Stomach (tissue), 9 donors: Measurements from ENCODE around the gene OCA2. TPM values are rescaled to one million over a fixed set of nuclear protein-coding genes. Genes with fewer than 3 reads are reported as not detected.
A peak's percentile ranks its signal among the peaks of the same experiment; 100 is the strongest.

ENCODE experiments used
- DNase-seq, 2 donors: peaks; one replicate each; pipeline versions ENCODE4 v3.0.0 to v3.0.0-alpha.2; 2013 to 2019
- H3K27ac ChIP-seq, 5 donors: fragments of 200-600 bp in 4 of 5; sonication (generic) in 4 of 5; one replicate each; pipeline ENCODE4 v1.5.1; 2013 to 2019; ENCODE audit warnings: mild to moderate bottlenecking in 1 of 5, moderate library complexity in 1 of 5
- H3K27me3 ChIP-seq, 3 donors: fragments of 200-600 bp; sonication (generic); one replicate each; pipeline ENCODE4 v1.5.1; 2017 to 2019; ENCODE audit warnings: mixed run types in 1 of 3
- H3K36me3 ChIP-seq, 4 donors: fragments of 200-600 bp; sonication (generic); 1 replicate in 3 of 4; 2 replicates in 1 of 4; pipeline ENCODE4 v1.5.1; 2016 to 2019
- H3K4me1 ChIP-seq, 4 donors: fragments of 200-600 bp; sonication (generic); one replicate each; pipeline ENCODE4 v1.5.1; 2016 to 2019
- H3K4me3 ChIP-seq, 4 donors: fragments of 200-600 bp; sonication (generic) in 3 of 4; one replicate each; pipeline ENCODE4 v1.5.1; 2016 to 2019; ENCODE audit warnings: mild to moderate bottlenecking in 1 of 4
- H3K9me3 ChIP-seq, 4 donors: fragments of 200-600 bp; sonication (generic); one replicate each; pipeline ENCODE4 v1.5.1; 2016 to 2019
- EP300 ChIP-seq: sonication (generic); formaldehyde crosslinking; IDR thresholded peaks from one replicate; pipeline ENCODE4 v1.6.1; 2017; ENCODE audit warnings: antibody characterized with exemption
- POLR2A ChIP-seq, 4 donors: fragments of 450-650 bp; IDR thresholded peaks; one replicate each; pipeline ENCODE4 v1.6.1; 2016; ENCODE audit warnings: antibody characterized with exemption in 4 of 4, control low read depth in 2 of 4, mild to moderate bottlenecking in 1 of 4, moderate library complexity in 1 of 4
- POLR2AphosphoS5 ChIP-seq, 3 donors: sonication (generic); formaldehyde crosslinking; IDR thresholded peaks; one replicate each; pipeline ENCODE4 v1.6.1; 2016; ENCODE audit warnings: antibody characterized with exemption in 3 of 3
- WGBS, 5 donors: extraction: QIAGEN DNeasy Blood & Tissue Kit in 3 of 5; methylation state at CpG; one replicate each; pipeline versions ENCODE4 v1.1.5 to v1.1.7; 2013 to 2018; 5-methylcytosine and 5-hydroxymethylcytosine counted together
- intact Hi-C: fragments of 100-400 bp; cut with DNase I; formaldehyde crosslinking; loops from one replicate; pipeline ENCODE4 v1.15.1; 2023; ENCODE audit warnings: low total_unique reads
- polyA plus RNA-seq, 3 donors: library from polyadenylated mRNA; stranded (reverse); fragments of 200-250 nt; gene quantifications; one replicate each; pipeline ENCODE4 v1.2.3, GENCODE V29; 2013
- total RNA-seq, 5 donors: library from RNA; depleted of rRNA; stranded (reverse); fragments of >200 nt; gene quantifications; one replicate each; pipeline versions ENCODE4 v1.1.0 to v1.2.3, GENCODE V29; 2014 to 2016
- TF ChIP-seq, protein P1 (sequence below), 7 experiments: fragments of 450-650 bp in 4 of 7; fragments of 200-600 bp in 3 of 7; sonication (generic) in 3 of 7; IDR thresholded peaks; one replicate each; pipeline ENCODE4 v1.5.1; 2016 to 2019; ENCODE audit warnings: antibody characterized with exemption in 7 of 7, control low read depth in 2 of 7, mild to moderate bottlenecking in 1 of 7
- donor health status: healthy with polysubstance abuse.
- donor health status: Bipolar disorder and iron deficiency.
- donor health status: healthy.

OCA2 gene
- total and polyA plus RNA-seq, 8 donors, result 0.12 to 0.89 (median 0.65) TPM; not detected in 4

DNA sequence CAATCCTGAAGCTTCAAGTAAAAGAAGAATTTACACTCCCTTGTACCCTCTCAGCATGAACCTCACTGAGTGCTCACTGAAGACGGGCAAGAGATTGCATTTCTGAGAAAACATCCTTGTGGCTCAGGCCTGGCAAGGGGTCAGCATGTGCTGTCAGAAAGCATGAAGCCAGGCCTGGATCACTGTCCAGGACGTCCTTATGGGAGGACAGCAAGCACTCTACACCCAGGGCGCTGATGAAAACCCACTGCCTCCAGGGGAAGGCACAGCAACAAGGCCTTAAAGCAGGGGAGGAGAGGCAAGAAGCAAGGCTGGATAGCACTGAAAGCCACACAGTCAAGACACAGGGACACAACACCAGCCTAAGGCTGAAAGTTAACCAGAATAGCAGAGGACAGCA lies 315.4 kb downstream of the OCA2 start:
- DNase-seq, result no peak
- Histone ChIP-seq H3K4me1 (no peaks in the 10 kb centered on the region), H3K4me3 (no peak overlapping the region), H3K36me3 (no peaks in the 10 kb centered on the region), H3K27me3 (no peaks in the 10 kb centered on the region), H3K9me3 (peaks cover 0 to 4% (median 0%) of the 10 kb centered on the region in 4 donors), H3K27ac (no peak overlapping the region)
- no peak for TF ChIP-seq POLR2A (IDR thresholded peaks at IDR 0.05)
- no peak for TF ChIP-seq EP300
- TF ChIP-seq, protein P1, sequence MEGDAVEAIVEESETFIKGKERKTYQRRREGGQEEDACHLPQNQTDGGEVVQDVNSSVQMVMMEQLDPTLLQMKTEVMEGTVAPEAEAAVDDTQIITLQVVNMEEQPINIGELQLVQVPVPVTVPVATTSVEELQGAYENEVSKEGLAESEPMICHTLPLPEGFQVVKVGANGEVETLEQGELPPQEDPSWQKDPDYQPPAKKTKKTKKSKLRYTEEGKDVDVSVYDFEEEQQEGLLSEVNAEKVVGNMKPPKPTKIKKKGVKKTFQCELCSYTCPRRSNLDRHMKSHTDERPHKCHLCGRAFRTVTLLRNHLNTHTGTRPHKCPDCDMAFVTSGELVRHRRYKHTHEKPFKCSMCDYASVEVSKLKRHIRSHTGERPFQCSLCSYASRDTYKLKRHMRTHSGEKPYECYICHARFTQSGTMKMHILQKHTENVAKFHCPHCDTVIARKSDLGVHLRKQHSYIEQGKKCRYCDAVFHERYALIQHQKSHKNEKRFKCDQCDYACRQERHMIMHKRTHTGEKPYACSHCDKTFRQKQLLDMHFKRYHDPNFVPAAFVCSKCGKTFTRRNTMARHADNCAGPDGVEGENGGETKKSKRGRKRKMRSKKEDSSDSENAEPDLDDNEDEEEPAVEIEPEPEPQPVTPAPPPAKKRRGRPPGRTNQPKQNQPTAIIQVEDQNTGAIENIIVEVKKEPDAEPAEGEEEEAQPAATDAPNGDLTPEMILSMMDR (IDR thresholded peaks at IDR 0.05), result no peak
- no peak for TF ChIP-seq POLR2AphosphoS5 (IDR thresholded peaks at IDR 0.05)
- intact Hi-C loops, result no loop called here
- 58 to 72% (median 67%) methylated on average over 3 of the region's 3 CpGs for WGBS, 5 donors

DNA sequence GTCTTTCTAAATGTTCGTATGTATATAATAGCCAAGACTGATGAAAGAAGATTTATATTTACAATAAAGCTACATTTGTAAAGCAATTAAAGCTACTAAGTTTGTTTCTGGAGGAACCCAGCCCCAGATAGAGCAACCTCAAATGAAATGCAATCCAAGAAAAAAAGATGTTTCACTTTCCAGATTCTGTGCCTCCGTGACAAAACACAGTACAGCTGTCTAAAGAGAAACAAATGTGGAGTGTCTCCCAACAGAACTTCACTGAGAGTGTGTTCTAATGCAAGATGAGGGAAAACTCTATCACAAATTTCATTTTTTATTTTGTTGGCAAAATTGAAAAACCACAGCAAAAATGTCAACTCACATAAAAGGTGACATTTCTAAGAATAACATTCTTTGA lies 317.0 kb downstream of the OCA2 start:
- DNase-seq, result peak in 1 of 2 donors; percentile 39
- Histone ChIP-seq H3K36me3 (no peaks in the 10 kb centered on the region), H3K9me3 (peaks cover 0 to 5% (median 2%) of the 10 kb centered on the region in 4 donors), H3K27me3 (no peaks in the 10 kb centered on the region), H3K4me1 (no peaks in the 10 kb centered on the region), H3K27ac (no peak overlapping the region), H3K4me3 (no peak overlapping the region)
- intact Hi-C loops, result no loop called here
- 46 to 71% (median 68%) methylated on average over 2 of the region's 2 CpGs for WGBS, 5 donors
- TF ChIP-seq POLR2A (IDR thresholded peaks at IDR 0.05), result no peak
- no peak for TF ChIP-seq POLR2AphosphoS5 (IDR thresholded peaks at IDR 0.05)
- TF ChIP-seq EP300, result no peak
- TF ChIP-seq, protein P1 (IDR thresholded peaks at IDR 0.05), result no peak

DNA sequence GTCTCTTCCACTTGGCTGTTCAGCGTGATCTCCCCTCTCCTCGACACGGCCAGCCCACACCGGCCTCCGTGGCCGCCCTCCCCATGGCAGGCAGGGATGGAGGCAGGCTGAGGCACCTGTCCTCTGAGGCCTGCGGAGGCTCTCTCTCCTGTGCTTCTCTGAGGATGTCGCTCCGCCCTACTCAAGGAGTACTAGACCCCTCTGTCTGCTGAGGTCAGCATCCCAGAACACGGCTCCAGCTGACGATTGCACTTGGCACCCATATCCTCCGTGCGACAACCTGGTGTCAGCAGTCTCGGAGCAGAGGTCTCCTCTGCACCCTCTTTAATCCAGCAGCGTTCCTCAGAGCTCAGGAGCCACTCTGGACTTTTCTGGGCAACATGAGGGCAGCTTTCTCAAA lies 322.6 kb downstream of the OCA2 start:
- Histone ChIP-seq H3K4me3 (no peak overlapping the region), H3K4me1 (no peaks in the 10 kb centered on the region), H3K36me3 (no peaks in the 10 kb centered on the region), H3K27ac (no peak overlapping the region), H3K27me3 (no peaks in the 10 kb centered on the region), H3K9me3 (peaks cover 0 to 27% (median 6%) of the 10 kb centered on the region in 4 donors)
- no peak for DNase-seq
- WGBS, 5 donors, result 88 to 93% (median 91%) methylated on average over 15 of the region's 15 CpGs
- intact Hi-C loops, result no loop called here
- no peak for TF ChIP-seq POLR2A (IDR thresholded peaks at IDR 0.05)
- no peak for TF ChIP-seq EP300
- no peak for TF ChIP-seq POLR2AphosphoS5 (IDR thresholded peaks at IDR 0.05)
- TF ChIP-seq, protein P1 (IDR thresholded peaks at IDR 0.05), result no peak

DNA sequence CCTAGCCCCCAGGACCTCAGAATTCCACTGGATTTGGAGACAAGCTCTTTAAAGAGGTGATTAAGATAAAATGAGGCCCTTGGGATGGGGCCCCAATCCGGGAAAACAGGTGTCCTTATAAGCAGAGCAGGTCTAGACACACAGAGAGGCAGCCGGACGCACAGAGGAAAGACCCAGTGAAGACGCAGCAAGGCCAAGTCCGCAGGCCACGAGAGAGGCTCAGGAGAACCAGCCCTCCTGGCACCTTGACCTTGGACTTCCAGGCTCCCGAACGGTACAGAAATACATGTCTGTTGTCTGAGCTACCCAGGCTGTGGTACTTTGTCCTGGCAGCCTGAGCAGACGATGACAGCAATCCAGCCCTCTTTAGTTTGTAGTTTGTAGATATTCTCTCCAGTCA lies 324.5 kb downstream of the OCA2 start:
- 86 to 91% (median 91%) methylated on average over 9 of the region's 9 CpGs for WGBS, 5 donors
- TF ChIP-seq POLR2AphosphoS5 (IDR thresholded peaks at IDR 0.05) (no peak), EP300 (no peak), POLR2A (IDR thresholded peaks at IDR 0.05) (no peak)
- TF ChIP-seq, protein P1 (IDR thresholded peaks at IDR 0.05), result no peak
- Histone ChIP-seq H3K4me1 (no peaks in the 10 kb centered on the region), H3K27me3 (no peaks in the 10 kb centered on the region), H3K36me3 (no peaks in the 10 kb centered on the region), H3K9me3 (peaks cover 0 to 43% (median 17%) of the 10 kb centered on the region in 4 donors), H3K27ac (no peak overlapping the region), H3K4me3 (no peak overlapping the region)
- no peak for DNase-seq
- intact Hi-C loops, result no loop called here
